H9 (cell line): ENCODE data around the gene PIGBOS1. TPM values are rescaled to one million over a fixed set of nuclear protein-coding genes. Genes with fewer than 3 reads are reported as not detected.

Experiments
- DNase-seq: peaks from one replicate; pipeline ENCODE4 v3.0.0-alpha.2; 2017
- H2AFZ ChIP-seq: one replicate; pipeline ENCODE4 v1.6.1; 2013; ENCODE audit warnings: mild to moderate bottlenecking, low read length, control low read depth, moderate library complexity
- H2AK5ac ChIP-seq: 2 replicates; pipeline ENCODE4 v1.6.1; 2013; ENCODE audit warnings: low read length, control low read depth, mixed read lengths; ENCODE audit not compliant: insufficient read length
- H2BK120ac ChIP-seq: one replicate; pipeline ENCODE4 v1.6.1; 2013; ENCODE audit warnings: low read depth, mild to moderate bottlenecking, low read length, control low read depth, inconsistent platforms; ENCODE audit not compliant: poor library complexity, severe bottlenecking
- H2BK12ac ChIP-seq: 2 replicates; pipeline ENCODE4 v1.6.1; 2013; ENCODE audit warnings: low read length, control low read depth, mixed read lengths, low read depth; ENCODE audit not compliant: insufficient read length
- H2BK15ac ChIP-seq: 2 replicates; pipeline ENCODE4 v1.6.1; 2013; ENCODE audit warnings: low read depth, low read length, control low read depth
- H2BK20ac ChIP-seq: one replicate; pipeline ENCODE4 v1.6.1; 2013; ENCODE audit warnings: low read depth, mild to moderate bottlenecking, low read length, control low read depth, inconsistent platforms; ENCODE audit not compliant: poor library complexity, severe bottlenecking
- H2BK5ac ChIP-seq: 2 replicates; pipeline ENCODE4 v1.6.1; 2013; ENCODE audit warnings: low read length, control low read depth, mixed read lengths; ENCODE audit not compliant: insufficient read length
- H3K14ac ChIP-seq: 2 replicates; pipeline ENCODE4 v1.6.1; 2013; ENCODE audit warnings: low read length, control low read depth; ENCODE audit not compliant: insufficient read depth
- H3K18ac ChIP-seq: 2 replicates; pipeline ENCODE4 v1.6.1; 2013; ENCODE audit warnings: low read depth, mild to moderate bottlenecking, mixed read lengths, low read length, control low read depth; ENCODE audit not compliant: insufficient read length
- H3K23ac ChIP-seq: 2 replicates; pipeline ENCODE4 v1.6.1; 2013; ENCODE audit warnings: low read length, control low read depth, mixed read lengths, low read depth; ENCODE audit not compliant: insufficient read length
- H3K23me2 ChIP-seq: 2 replicates; pipeline ENCODE4 v1.6.1; 2013; ENCODE audit warnings: low read depth, mild to moderate bottlenecking, mixed read lengths, low read length, control low read depth; ENCODE audit not compliant: insufficient read length, poor library complexity, severe bottlenecking
- H3K27ac ChIP-seq: 2 replicates; pipeline ENCODE4 v1.5.1; 2013; ENCODE audit warnings: low read length, control low read depth, mixed read lengths, low read depth; ENCODE audit not compliant: insufficient read length
- H3K27me3 ChIP-seq: 2 replicates; pipeline ENCODE4 v1.6.1; 2013; ENCODE audit warnings: low read length, control low read depth, inconsistent platforms; ENCODE audit not compliant: insufficient read depth
- H3K4ac ChIP-seq: 2 replicates; pipeline ENCODE4 v1.6.1; 2013; ENCODE audit warnings: low read depth, mild to moderate bottlenecking, control low read depth, inconsistent platforms, low read length, moderate library complexity
- H3K4me1 ChIP-seq: 2 replicates; pipeline ENCODE4 v1.6.1; 2013; ENCODE audit warnings: low read length, control low read depth, inconsistent platforms; ENCODE audit not compliant: insufficient read depth
- H3K4me2 ChIP-seq: 2 replicates; pipeline ENCODE4 v1.6.1; 2013; ENCODE audit warnings: low read length, control low read depth, mixed read lengths; ENCODE audit not compliant: insufficient read length, insufficient read depth
- H3K56ac ChIP-seq: 2 replicates; pipeline ENCODE4 v1.6.1; 2013; ENCODE audit warnings: low read depth, mild to moderate bottlenecking, mixed read lengths, low read length, control low read depth; ENCODE audit not compliant: insufficient read length
- H3K79me1 ChIP-seq: 2 replicates; pipeline ENCODE4 v1.6.1; 2013; ENCODE audit warnings: low read depth, mild to moderate bottlenecking, moderate library complexity, low read length, control low read depth, inconsistent platforms; ENCODE audit not compliant: insufficient read depth, poor library complexity, severe bottlenecking
- H3K79me2 ChIP-seq: 2 replicates; pipeline ENCODE4 v1.6.1; 2013; ENCODE audit warnings: low read length, control low read depth, inconsistent platforms; ENCODE audit not compliant: insufficient read depth
- H3K9ac ChIP-seq: 2 replicates; pipeline ENCODE4 v1.6.1; 2013; ENCODE audit warnings: low read length, control low read depth, mixed read lengths; ENCODE audit not compliant: insufficient read length; ENCODE audit errors: extremely low read depth
- H3K9me3 ChIP-seq: one replicate; pipeline ENCODE4 v1.6.1; 2013; ENCODE audit warnings: low read depth, low read length, inconsistent platforms; ENCODE audit not compliant: control insufficient read depth
- H3T11ph ChIP-seq: one replicate; pipeline ENCODE4 v1.6.1; 2013; ENCODE audit warnings: mild to moderate bottlenecking, low read length, control low read depth, inconsistent platforms
- H4K20me1 ChIP-seq: one replicate; pipeline ENCODE4 v1.6.1; 2013; ENCODE audit not compliant: control insufficient read depth, insufficient read length, insufficient read depth
- H4K5ac ChIP-seq: 2 replicates; pipeline ENCODE4 v1.6.1; 2013; ENCODE audit warnings: low read depth, mild to moderate bottlenecking, mixed read lengths, low read length, control low read depth; ENCODE audit not compliant: insufficient read length
- H4K8ac ChIP-seq: replicated peaks from 2 replicates; pipeline ENCODE4 v1.6.1; 2013; ENCODE audit warnings: low read length, control low read depth, mixed read lengths, low read depth; ENCODE audit not compliant: insufficient read length
- H4K91ac ChIP-seq: 2 replicates; pipeline ENCODE4 v1.6.1; 2013; ENCODE audit warnings: low read depth, mild to moderate bottlenecking, moderate library complexity, mixed read lengths, low read length, control low read depth; ENCODE audit not compliant: insufficient read length
- H3K27ac Mint-ChIP-seq, 3 experiments: 2 replicates in 2 of 3; 3 replicates in 1 of 3; pipeline ENCODE4 v1.8.0; 2020 to 2021; ENCODE audit warnings: mixed read lengths in 3 of 3, mild to moderate bottlenecking in 1 of 3, moderate library complexity in 1 of 3
- H3K27me3 Mint-ChIP-seq: 2 replicates; pipeline ENCODE4 v1.8.0; 2021; ENCODE audit warnings: low read depth, mild to moderate bottlenecking, moderate library complexity, mixed read lengths
- H3K36me3 Mint-ChIP-seq, 3 experiments: 2 replicates in 2 of 3; 3 replicates in 1 of 3; pipeline ENCODE4 v1.8.0; 2020 to 2021; ENCODE audit warnings: low read depth in 3 of 3, mixed read lengths in 3 of 3; ENCODE audit not compliant: insufficient read depth in 1 of 3
- H3K4me1 Mint-ChIP-seq, 2 experiments: 2 replicates each; pipeline ENCODE4 v1.8.0; 2020; ENCODE audit warnings: mixed read lengths in 2 of 2
- H3K4me3 Mint-ChIP-seq, 2 experiments: 2 replicates in 1 of 2; 3 replicates in 1 of 2; pipeline ENCODE4 v1.8.0; 2020 to 2021; ENCODE audit warnings: mild to moderate bottlenecking in 2 of 2, mixed read lengths in 2 of 2, moderate library complexity in 1 of 2
- H3K9me3 Mint-ChIP-seq, 2 experiments: 2 replicates in 1 of 2; 3 replicates in 1 of 2; pipeline ENCODE4 v1.8.0; 2020; ENCODE audit warnings: mild to moderate bottlenecking in 2 of 2, mixed read lengths in 2 of 2, moderate library complexity in 1 of 2
- WGBS: extraction: QIAGEN DNeasy Blood & Tissue Kit; methylation state at CpG from one replicate; pipeline ENCODE4 v1.1.7; 2013; ENCODE audit warnings: missing lambda C conversion rate, low lambda C conversion rate, mixed read lengths; ENCODE audit not compliant: insufficient read length; ENCODE audit errors: extremely low coverage; 5-methylcytosine and 5-hydroxymethylcytosine counted together
- total RNA-seq: library from RNA; stranded (reverse); gene quantifications from 2 replicates; pipeline ENCODE4 v1.2.1, GENCODE V29; 2021
- TF ChIP-seq, protein P1 (sequence below): fragments of 200-600 bp; sonication (generic); conservative IDR thresholded peaks from 3 replicates; pipeline ENCODE4 v1.8.0; 2021; ENCODE audit warnings: antibody characterized with exemption, mild to moderate bottlenecking

The PIGBOS1 gene
- total RNA-seq, 1 experiment from 2014 or later, result 10.4 TPM

DNA sequence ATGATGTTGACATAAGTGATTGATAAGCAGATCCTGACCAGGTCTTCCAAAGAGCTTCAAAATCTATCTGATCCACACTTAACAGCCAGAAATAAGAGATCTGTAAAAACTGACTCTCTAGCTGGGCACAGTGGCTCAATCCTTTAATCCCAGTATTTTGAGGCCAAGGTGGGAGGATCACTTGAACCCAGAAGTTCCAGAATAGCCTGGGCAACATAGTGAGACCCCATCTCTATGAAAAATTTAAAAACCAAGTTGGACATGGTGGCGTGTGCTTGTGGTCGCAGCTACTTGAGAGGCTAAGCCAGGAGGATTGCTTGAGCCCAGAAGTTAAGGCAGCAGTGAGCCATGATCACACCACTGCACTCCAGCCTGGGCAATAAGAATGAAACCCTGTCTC lies 43.7 kb upstream of the PIGBOS1 start:
- no peak for DNase-seq
- Histone ChIP-seq H2BK5ac (no peak overlapping the region), H4K5ac (no peak overlapping the region), H2AFZ (no peak overlapping the region), H3K18ac (no peak overlapping the region), H3K79me1 (no peaks in the 10 kb centered on the region), H2BK120ac (no peak overlapping the region), H2BK20ac (no peak overlapping the region), H2AK5ac (no peak overlapping the region), H4K91ac (no peak overlapping the region), H3K79me2 (no peaks in the 10 kb centered on the region), H3K9ac (no peak overlapping the region), H3K27me3 (no peaks in the 10 kb centered on the region), H3K23me2 (no peaks in the 10 kb centered on the region), H3K4me2 (no peak overlapping the region), H3K9me3 (no peaks in the 10 kb centered on the region), H3K23ac (no peak overlapping the region), H4K8ac (no peak overlapping the region), H4K20me1 (no peaks in the 10 kb centered on the region), H2BK12ac (no peak overlapping the region), H3T11ph (no peak overlapping the region), H3K14ac (no peak overlapping the region), H3K56ac (no peak overlapping the region), H3K4ac (no peak overlapping the region), H3K27ac (no peak overlapping the region), H3K4me1 (no peaks in the 10 kb centered on the region), H2BK15ac (no peak overlapping the region)
- Mint-ChIP-seq H3K36me3 (no peaks in the 10 kb centered on the region), H3K4me1 (peaks cover 0 to 7% of the 10 kb centered on the region in 2 experiments; a peak in 1 of 4 replicates), H3K27ac (no peak overlapping the region), H3K27me3 (no peaks in the 10 kb centered on the region), H3K9me3 (no peaks in the 10 kb centered on the region), H3K4me3 (no peak overlapping the region)
- TF ChIP-seq, protein P1, sequence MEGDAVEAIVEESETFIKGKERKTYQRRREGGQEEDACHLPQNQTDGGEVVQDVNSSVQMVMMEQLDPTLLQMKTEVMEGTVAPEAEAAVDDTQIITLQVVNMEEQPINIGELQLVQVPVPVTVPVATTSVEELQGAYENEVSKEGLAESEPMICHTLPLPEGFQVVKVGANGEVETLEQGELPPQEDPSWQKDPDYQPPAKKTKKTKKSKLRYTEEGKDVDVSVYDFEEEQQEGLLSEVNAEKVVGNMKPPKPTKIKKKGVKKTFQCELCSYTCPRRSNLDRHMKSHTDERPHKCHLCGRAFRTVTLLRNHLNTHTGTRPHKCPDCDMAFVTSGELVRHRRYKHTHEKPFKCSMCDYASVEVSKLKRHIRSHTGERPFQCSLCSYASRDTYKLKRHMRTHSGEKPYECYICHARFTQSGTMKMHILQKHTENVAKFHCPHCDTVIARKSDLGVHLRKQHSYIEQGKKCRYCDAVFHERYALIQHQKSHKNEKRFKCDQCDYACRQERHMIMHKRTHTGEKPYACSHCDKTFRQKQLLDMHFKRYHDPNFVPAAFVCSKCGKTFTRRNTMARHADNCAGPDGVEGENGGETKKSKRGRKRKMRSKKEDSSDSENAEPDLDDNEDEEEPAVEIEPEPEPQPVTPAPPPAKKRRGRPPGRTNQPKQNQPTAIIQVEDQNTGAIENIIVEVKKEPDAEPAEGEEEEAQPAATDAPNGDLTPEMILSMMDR, result no peak
- WGBS, result no CpG with 5 or more reads among the region's 2 CpGs
